ENCODE data around the gene CD63.
A peak's percentile ranks its signal among the peaks of the same experiment; 100 is the strongest.

CD63 gene

DNA sequence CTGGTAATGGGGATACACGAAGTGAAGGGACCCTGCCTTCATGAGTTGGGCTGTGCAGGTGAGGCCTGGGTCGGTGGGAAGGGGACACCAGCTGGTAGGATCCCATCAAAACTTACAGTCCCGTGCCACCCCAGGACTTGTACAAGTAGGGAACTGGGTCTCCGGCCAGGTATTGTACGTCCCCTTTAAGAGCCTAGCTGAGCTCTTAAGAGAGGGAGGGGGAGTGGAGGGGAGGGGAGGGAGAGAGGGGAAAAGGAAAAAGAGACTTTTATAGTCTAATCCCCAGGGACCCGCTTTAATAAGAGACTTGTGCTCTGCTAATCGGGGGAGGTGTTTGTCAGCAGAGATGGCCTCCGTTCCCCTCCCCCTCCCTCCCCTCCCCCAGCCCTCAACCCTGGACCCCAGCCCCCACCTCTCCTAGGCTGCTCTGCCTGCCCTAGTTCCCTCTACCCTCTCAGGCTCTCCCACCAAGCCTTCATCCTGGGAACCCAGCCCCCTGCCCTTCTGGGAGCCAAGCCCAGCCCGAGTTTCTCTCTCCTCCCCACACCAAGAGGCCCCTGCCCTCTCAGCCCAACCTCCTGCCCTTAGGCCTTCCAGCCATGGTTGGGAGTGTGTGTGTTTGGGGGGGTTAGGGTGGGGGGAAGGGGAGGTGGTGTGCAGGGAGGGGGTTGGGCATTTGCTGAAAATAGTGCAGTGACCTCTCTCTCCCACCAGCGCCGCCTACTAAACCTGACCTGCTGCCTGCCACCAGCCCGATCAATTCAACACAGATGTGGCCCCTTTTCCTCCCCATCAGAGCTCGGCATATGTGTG, 16.8 kb upstream of the CD63 start:
- ATAC-seq (no peak), DNase-seq (no peak)
- Mint-ChIP-seq H3K36me3 (ENCODE audit: low read depth) (peaks cover 7% of the 10 kb centered on the region), H3K4me1 (peaks cover 41% of the 10 kb centered on the region), H3K27ac (peak overlapping the region; percentile 24), H3K4me3 (peak overlapping the region; percentile 86), H3K9me3 (no peaks in the 10 kb centered on the region), H3K27me3 (no peaks in the 10 kb centered on the region)

DNA sequence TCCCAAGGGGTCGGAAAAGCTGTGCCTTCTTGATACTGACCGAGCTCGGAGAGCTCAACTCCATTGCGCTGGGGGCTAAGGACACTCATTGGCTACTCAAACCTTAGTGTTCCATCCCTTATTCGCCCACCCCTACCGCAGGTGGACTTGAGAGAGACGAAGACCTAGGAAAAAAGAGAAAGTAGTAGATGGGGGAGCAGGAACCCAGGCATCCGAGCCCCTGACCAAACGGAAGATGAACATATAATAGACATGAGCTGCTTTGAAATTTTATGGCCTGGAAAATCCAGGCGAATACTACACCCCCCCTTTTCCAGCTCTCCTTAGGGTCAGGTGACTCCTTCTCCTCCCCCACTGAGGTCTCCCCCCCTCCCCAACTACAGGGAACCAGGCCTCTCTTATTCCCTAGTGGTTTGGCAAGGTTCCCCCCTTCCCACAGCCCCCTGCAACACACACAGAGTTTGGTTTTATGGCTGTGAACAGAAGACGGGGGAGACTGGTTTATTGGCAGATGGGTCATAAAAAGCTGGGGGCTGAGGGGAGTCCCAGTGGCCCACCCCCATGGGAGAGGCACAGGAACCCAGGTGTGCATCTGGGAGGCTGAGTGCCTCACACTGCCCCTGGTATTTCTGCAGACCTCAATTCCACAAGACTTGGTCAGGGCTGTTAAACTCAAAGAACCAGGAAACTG, 15.7 kb upstream of the CD63 start:
- H3K27ac Mint-ChIP-seq = peak overlapping the region; percentile 23

DNA sequence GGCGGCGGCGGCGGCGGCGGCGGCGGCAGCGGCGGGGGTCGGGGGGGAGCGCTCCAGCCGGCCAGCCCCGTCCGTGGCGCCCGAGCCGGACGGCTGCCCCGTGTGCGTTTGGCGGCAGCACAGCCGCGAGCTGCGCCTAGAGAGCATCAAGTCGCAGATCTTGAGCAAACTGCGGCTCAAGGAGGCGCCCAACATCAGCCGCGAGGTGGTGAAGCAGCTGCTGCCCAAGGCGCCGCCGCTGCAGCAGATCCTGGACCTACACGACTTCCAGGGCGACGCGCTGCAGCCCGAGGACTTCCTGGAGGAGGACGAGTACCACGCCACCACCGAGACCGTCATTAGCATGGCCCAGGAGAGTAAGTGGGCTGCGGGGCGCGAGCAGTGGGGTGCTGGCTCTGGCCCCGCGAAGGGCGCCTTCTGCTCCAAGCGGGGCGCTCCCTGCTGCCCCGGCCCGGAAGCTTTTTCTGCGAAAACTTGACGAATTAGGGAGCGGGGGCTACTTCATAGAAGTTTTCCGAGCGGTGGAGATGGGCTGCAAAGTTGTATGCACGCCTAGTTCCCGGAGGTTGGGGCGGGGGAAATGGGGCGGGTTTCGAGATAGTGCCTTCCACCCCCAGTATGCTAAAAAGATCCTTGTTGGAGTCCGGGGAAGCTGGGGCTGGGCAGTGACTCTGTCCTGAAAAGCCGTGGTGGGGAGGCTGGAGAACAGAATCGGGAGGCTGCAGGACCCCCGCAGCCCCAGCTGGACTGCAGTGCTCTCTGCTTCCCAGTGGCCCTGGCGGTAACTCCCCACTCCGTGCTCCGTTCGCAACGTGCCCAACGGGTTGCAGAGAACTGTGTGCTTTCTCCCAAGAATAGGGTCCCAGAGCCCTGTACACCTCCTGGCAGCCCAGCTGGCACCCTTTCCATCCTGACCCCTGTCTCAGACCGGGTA, 14.9 kb upstream of the CD63 start:
- H3K4me3 Mint-ChIP-seq = peak overlapping the region; percentile 86
- H3K27ac Mint-ChIP-seq = peak overlapping the region; percentile 23
- H3K27me3 Mint-ChIP-seq = no peaks in the 10 kb centered on the region
- peak; percentile 43 for DNase-seq
- peaks cover 39% of the 10 kb centered on the region for H3K4me1 Mint-ChIP-seq
- H3K36me3 Mint-ChIP-seq (ENCODE audit: low read depth) = no peaks in the 10 kb centered on the region
- ATAC-seq = peak; percentile 60
- no peaks in the 10 kb centered on the region for H3K9me3 Mint-ChIP-seq

More for the DNA sequence above, 15.7 kb upstream of the CD63 start:
- Mint-ChIP-seq H3K27me3 (no peaks in the 10 kb centered on the region), H3K4me1 (peaks cover 39% of the 10 kb centered on the region), H3K4me3 (peak overlapping the region; percentile 86), H3K36me3 (ENCODE audit: low read depth) (peaks cover 4% of the 10 kb centered on the region), H3K9me3 (no peaks in the 10 kb centered on the region)
- ATAC-seq (no peak), DNase-seq (no peak)

DNA sequence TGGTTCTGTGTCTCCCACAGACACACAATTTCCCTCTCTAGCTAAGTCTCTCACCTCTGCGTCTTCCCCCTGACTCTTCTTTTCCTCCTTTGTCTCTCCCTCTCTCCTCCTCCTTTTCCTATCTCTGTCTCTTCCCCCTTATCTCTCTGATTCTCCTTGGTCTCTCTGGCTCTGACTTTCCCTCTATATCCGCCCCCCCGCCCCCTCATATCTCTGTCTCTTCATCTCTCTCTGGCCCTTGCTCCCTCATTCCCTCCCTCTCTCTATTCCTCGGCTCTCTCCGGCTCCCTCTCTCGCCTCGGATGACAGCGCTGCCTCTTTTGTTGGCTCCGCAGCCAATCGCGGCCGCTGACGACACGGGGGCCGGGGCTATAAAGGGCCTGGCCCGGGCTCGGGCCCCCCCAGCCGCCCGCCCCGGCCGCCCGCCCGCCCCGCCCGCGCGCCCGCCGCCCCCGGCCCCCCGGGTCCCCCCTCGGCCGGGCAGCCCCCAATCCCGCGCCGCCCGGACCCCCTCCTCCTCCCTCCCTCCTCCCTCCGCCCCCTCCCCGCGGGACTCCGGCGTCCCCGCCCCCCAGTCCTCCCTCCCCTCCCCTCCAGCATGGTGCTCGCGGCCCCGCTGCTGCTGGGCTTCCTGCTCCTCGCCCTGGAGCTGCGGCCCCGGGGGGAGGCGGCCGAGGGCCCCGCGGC, 14.1 kb upstream of the CD63 start, which contains the start of gene GDF11:
Gene GDF11, plus strand, starts transcription at position 404 of the 687 bp plus-strand sequence. Its CDS starts 195 bp downstream, at position 599.
- H3K36me3 Mint-ChIP-seq (ENCODE audit: low read depth) = no peaks in the 10 kb centered on the region
- H3K27me3 Mint-ChIP-seq = no peaks in the 10 kb centered on the region
- H3K9me3 Mint-ChIP-seq = no peaks in the 10 kb centered on the region
- H3K4me1 Mint-ChIP-seq = peaks cover 44% of the 10 kb centered on the region
- H3K27ac Mint-ChIP-seq = peak within 1 kb of the TSS; percentile 35
- DNase-seq (peak; percentile 76), ATAC-seq (peak; percentile 71)
- H3K4me3 Mint-ChIP-seq = peak within 1 kb of the TSS; percentile 86

DNA sequence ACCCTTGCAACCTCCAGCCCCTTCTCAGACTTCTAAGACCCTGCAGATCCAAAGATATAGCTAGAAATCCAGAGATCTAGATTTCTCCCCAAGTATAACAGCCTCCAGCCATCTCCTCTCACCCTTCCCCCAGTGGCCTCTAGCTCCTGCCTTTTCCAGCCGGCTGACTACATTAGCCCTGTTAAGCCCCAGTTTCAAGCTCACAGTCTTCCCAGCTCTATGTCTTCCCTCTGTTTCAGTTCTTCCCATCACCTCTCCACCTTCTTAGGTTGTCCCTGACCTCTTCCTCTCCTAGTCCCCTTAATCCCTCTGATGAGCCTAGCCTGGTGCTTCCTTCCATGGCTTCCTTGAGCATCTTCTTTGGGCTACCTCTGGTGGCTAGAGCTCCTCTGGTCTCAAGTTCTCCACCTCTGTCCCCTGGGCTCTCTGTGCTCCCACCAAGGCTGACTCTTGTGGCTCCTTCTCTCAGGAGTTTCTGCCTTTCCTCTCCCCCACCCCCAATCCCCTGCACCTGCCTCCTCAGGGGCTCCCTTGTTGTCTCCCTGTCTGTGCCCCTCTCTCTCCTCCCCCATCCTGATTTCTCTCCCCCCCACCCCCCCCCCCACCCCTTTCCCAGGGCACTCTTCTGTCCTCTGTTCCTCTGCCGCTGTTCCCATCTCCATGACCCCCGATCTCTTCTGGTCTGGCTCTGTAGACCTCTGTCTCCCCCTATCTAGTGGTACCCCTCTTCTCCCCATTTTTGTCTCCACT, 13.3 kb upstream of the CD63 start:
- Mint-ChIP-seq H3K9me3 (no peaks in the 10 kb centered on the region), H3K36me3 (ENCODE audit: low read depth) (no peaks in the 10 kb centered on the region), H3K27ac (peak overlapping the region; percentile 35), H3K27me3 (no peaks in the 10 kb centered on the region), H3K4me3 (peak overlapping the region; percentile 72), H3K4me1 (peaks cover 52% of the 10 kb centered on the region)
- DNase-seq = no peak
- ATAC-seq = no peak

DNA sequence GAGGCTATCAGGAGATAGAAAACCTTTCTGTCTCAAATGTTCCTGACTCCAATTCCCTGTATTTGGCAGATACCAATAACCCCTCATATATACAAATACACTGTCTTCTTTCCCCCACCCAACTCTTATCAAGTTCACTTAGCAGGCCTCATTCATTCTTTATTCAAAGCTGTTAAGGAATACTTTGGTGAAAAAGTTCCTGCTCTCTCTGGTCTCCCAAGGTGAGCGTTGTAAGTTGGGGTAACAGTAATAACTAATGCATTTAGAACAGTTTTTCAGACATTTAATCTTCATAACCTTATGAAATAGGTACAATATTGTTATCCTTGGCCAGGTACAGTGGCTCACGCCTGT, 10.2 kb upstream of the CD63 start:
- Mint-ChIP-seq H3K4me3 (peak overlapping the region; percentile 78), H3K27ac (peak overlapping the region; percentile 86)

DNA sequence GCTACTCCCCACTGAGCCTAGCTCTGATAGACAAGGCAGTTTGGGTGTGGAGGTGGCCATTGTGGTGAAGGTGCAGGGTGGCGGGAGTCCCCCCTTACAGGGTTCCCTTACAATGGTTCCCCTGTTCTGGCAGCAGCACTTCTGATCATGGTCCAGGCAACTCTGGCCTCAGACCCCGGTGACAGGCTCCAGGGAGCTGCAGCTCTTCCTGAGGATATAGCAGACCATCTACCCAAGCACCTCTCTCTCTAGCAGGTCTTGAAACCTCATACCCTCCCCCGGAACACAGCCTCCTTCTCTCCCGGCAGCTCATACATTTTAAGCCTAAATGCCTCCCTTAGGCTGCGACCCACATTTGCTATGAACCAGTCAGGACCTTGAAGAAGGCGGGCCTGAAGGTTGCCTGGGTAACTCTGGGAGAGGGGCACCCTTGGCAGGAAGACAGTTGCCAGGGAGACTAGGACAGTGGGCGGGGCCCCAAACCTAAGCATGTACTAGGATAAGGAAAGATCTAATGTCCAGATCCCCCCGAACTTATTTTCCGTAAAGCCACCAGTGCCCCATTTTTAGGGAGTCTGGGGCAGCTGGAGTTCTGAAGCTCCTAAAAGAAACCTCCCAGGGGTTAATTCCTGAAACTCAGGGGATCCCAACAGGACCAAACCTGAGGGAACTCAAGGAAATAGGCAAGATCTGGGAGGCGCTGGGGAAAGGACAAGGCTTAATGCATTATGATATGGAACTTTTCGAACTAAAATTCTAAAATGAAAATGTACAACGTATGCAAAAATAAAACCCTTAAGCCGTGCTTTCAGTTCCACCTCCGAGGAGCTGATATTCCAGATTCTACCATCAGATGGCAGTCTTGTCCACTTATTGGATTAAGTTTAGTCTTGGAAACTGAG, 9.6 kb upstream of the CD63 start:
- ATAC-seq (peak; percentile 86), DNase-seq (peak; percentile 82)
- peaks cover 31% of the 10 kb centered on the region for H3K4me1 Mint-ChIP-seq
- peak overlapping the region; percentile 78 for H3K4me3 Mint-ChIP-seq
- no peaks in the 10 kb centered on the region for H3K27me3 Mint-ChIP-seq
- no peaks in the 10 kb centered on the region for H3K36me3 Mint-ChIP-seq (ENCODE audit: low read depth)
- H3K9me3 Mint-ChIP-seq = no peaks in the 10 kb centered on the region
- H3K27ac Mint-ChIP-seq = peak overlapping the region; percentile 86

More for the DNA sequence above, 10.2 kb upstream of the CD63 start:
- no peak for ATAC-seq
- DNase-seq = no peak
- H3K4me1 Mint-ChIP-seq = peaks cover 31% of the 10 kb centered on the region
- no peaks in the 10 kb centered on the region for H3K27me3 Mint-ChIP-seq
- H3K36me3 Mint-ChIP-seq (ENCODE audit: low read depth) = no peaks in the 10 kb centered on the region
- no peaks in the 10 kb centered on the region for H3K9me3 Mint-ChIP-seq

DNA sequence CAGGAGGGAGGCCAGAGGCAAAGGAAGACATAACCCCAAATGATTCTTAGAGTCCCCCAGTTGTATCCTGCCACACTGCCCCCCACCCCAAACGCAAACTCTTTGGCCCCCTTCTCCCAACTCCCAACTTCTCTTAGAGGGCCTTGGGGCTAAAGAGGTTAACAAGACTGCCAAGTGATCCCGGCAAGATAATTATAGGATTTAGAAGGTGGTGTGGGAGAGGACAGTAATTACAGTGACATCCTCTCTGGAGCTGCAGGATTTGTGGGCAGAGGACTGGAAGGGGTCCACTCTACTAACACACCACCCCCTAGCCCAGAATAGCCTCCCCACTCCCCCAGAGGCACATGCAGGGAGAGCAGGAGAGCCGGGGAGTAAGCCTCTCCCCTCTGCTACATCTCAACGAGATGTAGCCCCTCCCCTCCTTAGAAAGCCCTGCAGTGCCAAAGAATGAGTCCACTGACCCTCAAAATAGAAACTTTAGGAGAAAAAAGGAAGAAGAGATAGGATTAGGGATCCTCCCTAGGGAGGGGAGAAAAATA, 8.8 kb upstream of the CD63 start:
- peak overlapping the region; percentile 78 for H3K4me3 Mint-ChIP-seq
- DNase-seq = no peak
- H3K36me3 Mint-ChIP-seq (ENCODE audit: low read depth) = no peaks in the 10 kb centered on the region
- no peak for ATAC-seq
- peak overlapping the region; percentile 86 for H3K27ac Mint-ChIP-seq
- H3K27me3 Mint-ChIP-seq = no peaks in the 10 kb centered on the region
- no peaks in the 10 kb centered on the region for H3K9me3 Mint-ChIP-seq
- peaks cover 29% of the 10 kb centered on the region for H3K4me1 Mint-ChIP-seq

DNA sequence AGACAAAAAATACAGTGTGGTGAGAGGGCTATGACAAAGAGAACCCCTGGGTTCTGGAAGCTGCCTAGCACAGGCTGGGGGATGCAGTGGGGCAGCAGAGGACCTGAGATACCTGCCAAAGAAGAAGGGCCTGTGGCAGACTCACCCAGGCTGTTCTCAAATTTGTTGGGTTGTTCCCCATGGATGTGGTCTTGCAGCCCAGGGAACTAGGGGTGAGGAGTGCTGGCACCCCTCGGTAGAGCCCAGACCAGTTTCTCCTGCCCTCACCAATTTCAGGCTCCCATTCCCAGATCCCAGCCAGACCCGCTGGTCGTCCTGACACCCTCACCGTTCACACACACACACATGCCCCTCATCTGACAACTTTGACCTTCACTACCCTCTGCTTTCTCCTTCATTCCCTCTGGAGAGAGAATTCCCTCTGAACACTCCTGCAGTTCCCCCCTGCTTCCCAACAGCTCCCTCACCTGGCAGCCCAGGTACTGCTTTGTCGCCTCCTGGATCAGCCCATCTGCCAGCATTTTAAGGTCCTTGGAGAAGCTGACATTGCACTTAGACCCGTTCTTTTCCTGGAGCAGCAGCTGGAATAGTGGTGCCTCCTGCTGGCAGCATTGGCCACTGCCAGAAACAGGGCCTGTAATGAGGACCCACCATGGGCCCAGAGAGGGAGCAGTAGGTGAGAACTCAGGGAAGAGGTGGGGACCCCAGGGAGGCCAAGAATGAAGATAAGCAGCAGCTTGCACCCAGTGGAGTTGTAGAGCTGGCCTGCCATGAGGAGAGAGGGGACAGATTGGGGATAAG, 8.2 kb upstream of the CD63 start:
- Mint-ChIP-seq H3K9me3 (no peaks in the 10 kb centered on the region), H3K27ac (peak overlapping the region; percentile 58), H3K4me1 (peaks cover 22% of the 10 kb centered on the region), H3K27me3 (no peaks in the 10 kb centered on the region), H3K36me3 (ENCODE audit: low read depth) (no peaks in the 10 kb centered on the region), H3K4me3 (peak overlapping the region; percentile 33)
- ATAC-seq (peak; percentile 55), DNase-seq (peak; percentile 74)

DNA sequence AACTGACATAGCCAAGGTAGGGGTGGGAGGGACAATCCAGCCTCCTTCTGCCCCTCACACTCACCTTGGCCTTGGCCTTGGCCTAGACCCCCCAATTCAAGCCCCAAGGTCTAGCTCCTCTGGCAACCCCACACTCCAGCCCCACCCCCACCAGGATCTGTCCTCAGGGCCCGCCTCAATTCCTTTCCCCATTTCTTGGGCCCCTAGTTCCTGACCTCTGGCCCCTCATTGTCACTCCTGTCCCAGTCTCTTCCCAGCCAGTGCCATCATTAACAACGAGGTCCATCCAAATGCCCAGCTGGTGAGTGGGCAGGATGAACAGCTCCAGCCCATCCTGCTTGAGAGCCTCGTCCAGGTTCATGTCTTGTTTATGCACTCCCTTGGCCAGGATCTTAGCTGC, 7.3 kb upstream of the CD63 start:
- ATAC-seq = no peak
- Mint-ChIP-seq H3K9me3 (no peaks in the 10 kb centered on the region), H3K27me3 (no peaks in the 10 kb centered on the region), H3K4me3 (no peak overlapping the region), H3K4me1 (peaks cover 21% of the 10 kb centered on the region), H3K27ac (no peak overlapping the region), H3K36me3 (ENCODE audit: low read depth) (no peaks in the 10 kb centered on the region)
- DNase-seq = no peak

DNA sequence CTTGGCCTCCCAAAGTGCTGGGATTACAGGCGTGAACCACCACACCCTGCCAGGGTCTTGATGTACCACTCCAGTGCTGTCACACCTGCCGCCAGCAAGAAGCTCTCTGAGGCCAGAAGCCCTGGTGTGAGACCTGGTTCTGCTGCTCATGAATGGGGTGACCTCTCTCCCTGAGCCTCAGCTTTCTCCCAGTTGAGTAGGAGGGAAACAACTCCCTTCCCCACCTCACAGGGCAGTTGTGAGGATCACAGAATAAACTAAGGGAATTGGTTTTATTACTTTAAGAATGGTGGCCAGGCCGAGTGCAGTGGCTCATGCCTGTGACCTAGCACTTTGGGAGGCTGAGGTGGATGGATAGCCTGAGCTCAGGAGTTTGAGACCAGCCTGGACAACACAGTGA, 5.8 kb upstream of the CD63 start:
- Mint-ChIP-seq H3K4me1 (peaks cover 32% of the 10 kb centered on the region), H3K27ac (no peak overlapping the region), H3K4me3 (no peak overlapping the region), H3K36me3 (ENCODE audit: low read depth) (no peaks in the 10 kb centered on the region), H3K9me3 (no peaks in the 10 kb centered on the region), H3K27me3 (no peaks in the 10 kb centered on the region)
- ATAC-seq (no peak), DNase-seq (no peak)

DNA sequence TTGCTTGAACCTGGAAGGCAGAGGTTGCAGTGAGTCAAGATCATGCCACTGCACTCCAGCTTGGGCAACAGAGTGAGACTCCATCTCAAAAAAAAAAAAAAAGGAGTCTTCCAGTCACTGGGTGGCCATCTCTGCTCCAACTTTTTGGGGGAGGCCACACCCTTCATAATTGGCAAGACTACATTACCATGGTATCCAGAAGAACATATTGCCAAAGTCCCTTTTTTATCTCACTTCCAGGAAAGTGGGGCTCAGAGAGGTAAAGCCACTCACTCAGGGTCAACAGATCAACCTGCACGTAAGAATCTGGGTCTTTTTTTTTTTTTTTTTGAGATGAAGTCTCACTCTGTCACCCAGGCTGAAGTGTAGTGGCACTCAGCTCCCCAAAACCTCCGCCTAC, 5.0 kb upstream of the CD63 start:
- ATAC-seq = no peak

More for the DNA sequence above, 5.0 kb upstream of the CD63 start:
- H3K4me3 Mint-ChIP-seq = no peak overlapping the region
- H3K27me3 Mint-ChIP-seq = no peaks in the 10 kb centered on the region
- H3K36me3 Mint-ChIP-seq (ENCODE audit: low read depth) = no peaks in the 10 kb centered on the region
- DNase-seq = no peak
- H3K9me3 Mint-ChIP-seq = no peaks in the 10 kb centered on the region
- H3K27ac Mint-ChIP-seq = no peak overlapping the region
- peaks cover 32% of the 10 kb centered on the region for H3K4me1 Mint-ChIP-seq

All from activated naive CD8-positive, alpha-beta T cell treated with anti-CD3 and anti-CD28 coated beads, Interleukin-2, amount 50 U/mL, for 24 hours (primary cell).